Ovary (tissue), 9 donors: ENCODE measurements around the gene MDM4. TPM values are rescaled to one million over a fixed set of nuclear protein-coding genes. Genes with fewer than 3 reads are reported as not detected.

Experiments
- DNase-seq, 5 donors: peaks; one replicate each; pipeline ENCODE4 v3.0.0-alpha.2; 2019 to 2020
- H3K27ac ChIP-seq, 2 donors: fragments of 200-600 bp; one replicate each; pipeline versions ENCODE4 v1.5.1 to v1.8.0; 2019 to 2022
- H3K27me3 ChIP-seq: fragments of 200-600 bp; one replicate; pipeline ENCODE4 v1.8.0; 2022
- H3K36me3 ChIP-seq: fragments of 200-600 bp; sonication (generic); one replicate; pipeline ENCODE4 v1.5.1; 2019
- H3K4me1 ChIP-seq: one replicate; pipeline ENCODE4 v1.8.1; 2013; ENCODE audit warnings: mild to moderate bottlenecking, moderate library complexity; ENCODE audit not compliant: insufficient read depth
- H3K4me3 ChIP-seq: fragments of 200-600 bp; sonication (generic); one replicate; pipeline ENCODE4 v1.5.1; 2017
- H3K9me3 ChIP-seq, 2 donors: fragments of 200-600 bp in 1 of 2; sonication (generic) in 1 of 2; one replicate each; pipeline versions ENCODE4 v1.5.1 to v1.8.1; 2013 to 2019; ENCODE audit warnings: mild to moderate bottlenecking in 1 of 2, moderate library complexity in 1 of 2
- EP300 ChIP-seq: sonication (generic); formaldehyde crosslinking; IDR thresholded peaks from one replicate; pipeline ENCODE4 v1.6.1; 2017; ENCODE audit warnings: antibody characterized with exemption
- POLR2A ChIP-seq: fragments of 450-650 bp; IDR thresholded peaks from one replicate; pipeline ENCODE4 v1.6.1; 2017; ENCODE audit warnings: antibody characterized with exemption, mild to moderate bottlenecking, moderate library complexity
- WGBS, 3 donors: extraction: QIAGEN DNeasy Blood & Tissue Kit in 1 of 3; methylation state at CpG; one replicate each; pipeline versions ENCODE4 v1.1.5 to v1.1.7; 2013 to 2017; 5-methylcytosine and 5-hydroxymethylcytosine counted together
- intact Hi-C, 4 donors: fragments of 100-400 bp; cut with DNase I; formaldehyde crosslinking; loops; one replicate each; pipeline versions ENCODE4 v1.11.0 to v1.15.1; 2022 to 2023
- polyA plus RNA-seq, 2 donors: library from polyadenylated mRNA; stranded (reverse); fragments of 200-250 nt in 1 of 2; fragments of 350-450 nt in 1 of 2; fragmentation: Illumina TruSeq in 1 of 2; extraction: RNeasy Lipid Tissue Mini Kit (QIAGEN cat#74804) in 1 of 2; gene quantifications; one replicate each; pipeline ENCODE4 v1.2.3, GENCODE V29; 2013 to 2014
- total RNA-seq, 7 donors: library from RNA; depleted of rRNA in 2 of 7; stranded (reverse); fragments of >200 nt in 2 of 7; fragmentation: NEBNext Ultra II Directional in 3 of 7; extraction: Animal tissue kit (Norgen Biotek cat#: 25700) in 3 of 7; gene quantifications; one replicate each; pipeline versions ENCODE4 v1.1.0 to v1.2.4, GENCODE V29; 2016 to 2023
- TF ChIP-seq, protein P1 (sequence below), 3 donors: fragments of 450-650 bp in 2 of 3; fragments of 200-600 bp in 1 of 3; IDR thresholded peaks; one replicate each; pipeline versions ENCODE4 v1.5.1 to v1.8.0; 2016 to 2022; ENCODE audit warnings: antibody characterized with exemption in 3 of 3, mild to moderate bottlenecking in 1 of 3
- donor health status: DM: no; HTN: no; CAD: no; lungs with moderate emphysema.
- donor health status: DM: no; HTN: no; CAD: no.
- donor health status: Bipolar disorder and iron deficiency.
- donor health status: DM: yes; HTN: yes; CAD: no.
- donor health status: DM: no; HTN: no; CAD: no.
- donor health status: DM: yes; HTN: yes; CAD: no.

Gene MDM4
- total and polyA plus RNA-seq, 9 donors: 10.2 to 113 (median 76.8) TPM

DNA sequence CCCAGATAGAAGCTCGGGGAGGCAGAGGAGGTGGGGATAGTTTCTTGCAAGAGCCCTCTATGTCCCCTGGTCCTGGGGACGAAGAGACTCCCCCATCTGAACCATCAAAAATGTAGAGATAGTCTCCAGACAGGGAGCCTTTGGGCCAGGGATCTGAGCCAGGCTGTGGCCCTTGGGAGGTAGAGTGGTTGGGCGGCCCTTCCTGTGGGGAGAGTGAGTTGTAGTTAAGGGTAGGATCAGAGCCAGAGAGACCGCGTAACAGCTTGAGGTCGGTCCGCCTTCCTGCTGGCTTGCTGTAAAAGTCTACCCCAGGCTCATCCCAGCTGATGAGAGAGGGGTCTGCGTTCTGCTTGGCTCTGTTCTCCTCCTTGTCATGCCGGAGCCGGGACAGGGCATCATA lies 46.9 kb upstream of the MDM4 start:
- intact Hi-C loops: no loop called here
- DNase-seq: no peak
- Histone ChIP-seq H3K4me1 (no peaks in the 10 kb centered on the region), H3K36me3 (no peaks in the 10 kb centered on the region), H3K27me3 (no peaks in the 10 kb centered on the region), H3K4me3 (no peak overlapping the region), H3K9me3 (no peaks in the 10 kb centered on the region), H3K27ac (no peak overlapping the region)
- no peak for TF ChIP-seq POLR2A
- TF ChIP-seq, protein P1, sequence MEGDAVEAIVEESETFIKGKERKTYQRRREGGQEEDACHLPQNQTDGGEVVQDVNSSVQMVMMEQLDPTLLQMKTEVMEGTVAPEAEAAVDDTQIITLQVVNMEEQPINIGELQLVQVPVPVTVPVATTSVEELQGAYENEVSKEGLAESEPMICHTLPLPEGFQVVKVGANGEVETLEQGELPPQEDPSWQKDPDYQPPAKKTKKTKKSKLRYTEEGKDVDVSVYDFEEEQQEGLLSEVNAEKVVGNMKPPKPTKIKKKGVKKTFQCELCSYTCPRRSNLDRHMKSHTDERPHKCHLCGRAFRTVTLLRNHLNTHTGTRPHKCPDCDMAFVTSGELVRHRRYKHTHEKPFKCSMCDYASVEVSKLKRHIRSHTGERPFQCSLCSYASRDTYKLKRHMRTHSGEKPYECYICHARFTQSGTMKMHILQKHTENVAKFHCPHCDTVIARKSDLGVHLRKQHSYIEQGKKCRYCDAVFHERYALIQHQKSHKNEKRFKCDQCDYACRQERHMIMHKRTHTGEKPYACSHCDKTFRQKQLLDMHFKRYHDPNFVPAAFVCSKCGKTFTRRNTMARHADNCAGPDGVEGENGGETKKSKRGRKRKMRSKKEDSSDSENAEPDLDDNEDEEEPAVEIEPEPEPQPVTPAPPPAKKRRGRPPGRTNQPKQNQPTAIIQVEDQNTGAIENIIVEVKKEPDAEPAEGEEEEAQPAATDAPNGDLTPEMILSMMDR (IDR thresholded peaks at IDR 0.05): no peak
- TF ChIP-seq EP300: no peak
- WGBS, 3 donors: 93 to 94% (median 93%) methylated on average over 10 of the region's 10 CpGs

DNA sequence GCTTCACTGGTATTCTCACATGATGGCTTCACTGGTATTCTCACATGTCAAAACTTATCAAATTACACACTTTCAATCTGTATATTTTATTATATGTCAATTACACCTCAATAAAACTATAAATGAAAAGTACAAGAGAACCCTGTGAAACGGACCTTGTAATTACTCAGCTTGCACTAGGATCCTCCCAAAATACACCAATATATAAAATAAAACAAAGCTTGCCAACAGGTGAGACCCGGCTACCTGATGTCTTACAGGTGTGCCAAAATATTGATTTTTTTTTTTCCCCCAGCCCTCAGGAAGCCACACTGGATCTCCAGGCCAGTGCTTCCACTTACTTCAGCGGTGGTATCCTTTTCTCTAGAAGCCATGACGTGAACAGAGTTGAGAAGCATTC lies 44.5 kb upstream of the MDM4 start:
- intact Hi-C loops: no loop called here
- H3K4me3 ChIP-seq: no peak overlapping the region
- H3K36me3 ChIP-seq: no peaks in the 10 kb centered on the region
- H3K9me3 ChIP-seq: no peaks in the 10 kb centered on the region
- no peak for TF ChIP-seq POLR2A
- TF ChIP-seq EP300: no peak
- TF ChIP-seq, protein P1 (IDR thresholded peaks at IDR 0.05): no peak
- DNase-seq: no peak
- H3K4me1 ChIP-seq: no peaks in the 10 kb centered on the region
- no peak overlapping the region for H3K27ac ChIP-seq
- WGBS, 3 donors: 92 to 96% (median 94%) methylated on average over 4 of the region's 4 CpGs
- no peaks in the 10 kb centered on the region for H3K27me3 ChIP-seq

DNA sequence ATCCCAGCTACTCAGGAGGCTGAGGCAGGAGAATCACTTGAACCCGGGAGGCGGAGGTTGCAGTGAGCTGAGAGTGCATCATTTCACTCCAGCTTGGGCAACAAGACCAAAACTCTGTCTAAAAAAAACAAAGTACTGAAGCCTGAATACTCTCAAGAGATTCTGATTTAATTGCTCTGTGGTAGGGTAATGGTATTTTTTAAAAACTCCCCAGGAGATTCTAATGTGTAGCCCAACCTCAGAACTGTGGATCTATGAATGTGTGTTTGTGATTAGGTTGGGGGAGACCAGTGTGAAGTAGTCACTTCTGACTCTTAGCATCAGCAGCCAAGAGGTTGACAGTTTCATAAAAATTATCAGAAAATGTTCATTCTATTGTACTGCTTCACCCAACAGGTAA lies 43.5 kb upstream of the MDM4 start:
- no peaks in the 10 kb centered on the region for H3K4me1 ChIP-seq
- H3K36me3 ChIP-seq: no peaks in the 10 kb centered on the region
- intact Hi-C loops: no loop called here
- TF ChIP-seq POLR2A (no peak), EP300 (no peak)
- TF ChIP-seq, protein P1 (IDR thresholded peaks at IDR 0.05): no peak
- WGBS, 3 donors: 92 to 100% (median 98%) methylated on average over 2 of the region's 2 CpGs
- H3K4me3 ChIP-seq: no peak overlapping the region
- no peak for DNase-seq
- no peak overlapping the region for H3K27ac ChIP-seq
- H3K27me3 ChIP-seq: no peaks in the 10 kb centered on the region
- no peaks in the 10 kb centered on the region for H3K9me3 ChIP-seq

DNA sequence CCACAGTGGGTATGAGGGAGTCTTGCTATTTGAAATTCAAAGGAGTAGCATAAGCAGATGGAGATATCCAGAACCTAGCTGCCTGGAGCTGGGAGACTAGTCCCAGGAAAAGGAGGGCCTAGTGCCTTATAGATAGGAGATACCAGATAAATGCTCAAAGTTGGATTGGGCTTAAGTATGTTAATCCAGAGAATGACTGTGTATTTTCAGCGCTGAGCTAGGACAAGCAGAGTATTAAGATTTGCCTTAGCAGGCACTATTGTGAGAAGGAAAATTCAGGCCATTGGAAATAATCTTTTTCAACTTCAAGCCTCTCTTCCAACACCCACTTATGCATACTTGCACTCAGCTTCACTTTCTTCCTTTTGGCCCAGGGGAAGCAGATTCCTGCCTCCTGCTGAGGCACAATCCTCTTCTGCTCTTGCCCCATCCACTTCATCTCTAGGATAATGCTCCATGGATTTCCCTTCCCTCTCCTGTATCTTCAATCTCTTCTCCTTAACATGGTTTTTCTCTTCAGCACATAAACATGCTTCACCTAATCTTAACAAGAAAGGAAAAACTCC lies 42.7 kb upstream of the MDM4 start:
- no peak overlapping the region for H3K4me3 ChIP-seq
- no peak overlapping the region for H3K27ac ChIP-seq
- no peaks in the 10 kb centered on the region for H3K9me3 ChIP-seq
- no peaks in the 10 kb centered on the region for H3K4me1 ChIP-seq
- H3K36me3 ChIP-seq: no peaks in the 10 kb centered on the region
- H3K27me3 ChIP-seq: no peaks in the 10 kb centered on the region
- WGBS, 3 donors: 74 to 92% (median 86%) methylated on average over 1 of the region's 1 CpG
- intact Hi-C loops: no loop called here
- TF ChIP-seq, protein P1 (IDR thresholded peaks at IDR 0.05): no peak
- no peak for TF ChIP-seq POLR2A
- no peak for TF ChIP-seq EP300
- no peak for DNase-seq
